HepG2 (cell line): Measurements from ENCODE around the gene NPTXR. TPM values are rescaled to one million over a fixed set of nuclear protein-coding genes. Genes with fewer than 3 reads are reported as not detected.

Source experiments
- ATAC-seq: fragments of 200-7000 bp; cut with Tn5 transposase; 3 replicates; pipeline ENCODE4 v1.9.1; 2020; ENCODE audit warnings: mild to moderate bottlenecking, moderate library complexity
- BruUV-seq: library from RNA; stranded (reverse); fragments of 400-500 nt; replicated peaks from 2 replicates; lab custom pipeline; 2021; lab: Mats Ljungman, UMichigan
- CTCF ChIA-PET: fragments of 300-600 bp; formaldehyde crosslinking; extraction: SDS; loops from one replicate; lab custom pipeline; 2021; ENCODE audit warnings: low total read pairs, inconsistent platforms, low intra/inter-chr PET ratio; lab: Yijun Ruan, JAX
- POLR2A ChIA-PET: fragments of 350-600 bp; sonication (Branson Sonifier 250); formaldehyde crosslinking; loops from one replicate; lab custom pipeline; 2020; ENCODE audit warnings: antibody characterized with exemption, inconsistent platforms; lab: Yijun Ruan, JAX
- DNase-seq: peaks from one replicate; pipeline ENCODE4 v3.0.0-alpha.2; 2015; ENCODE audit warnings: low spot score
- FAIRE-seq: peaks from 3 replicates; lab custom pipeline; 2011; peaks lifted over from hg19 to GRCh38; lab: Jason Lieb, UNC
- H2AFZ ChIP-seq: one replicate; pipeline ENCODE4 v1.6.1; 2011; ENCODE audit warnings: low read length, inconsistent platforms
- H3K27ac ChIP-seq: fragments of 300-600 bp; 3 replicates; pipeline ENCODE4 v1.8.0; 2011; ENCODE audit warnings: mixed run types, mild to moderate bottlenecking, mixed read lengths, low read length, inconsistent platforms; ENCODE audit not compliant: insufficient read depth; ENCODE audit errors: extremely low read length
- H3K27me3 ChIP-seq, 2 experiments: fragments of 200-600 bp in 1 of 2; 2 replicates in 1 of 2; 3 replicates in 1 of 2; pipeline versions ENCODE4 v1.6.0 to v1.8.0; 2011; ENCODE audit warnings: low read length in 2 of 2, mild to moderate bottlenecking in 2 of 2, moderate library complexity in 2 of 2, inconsistent platforms in 1 of 2; ENCODE audit not compliant: insufficient read depth in 2 of 2, control insufficient read depth in 1 of 2
- H3K36me3 ChIP-seq, 2 experiments: fragments of 200-600 bp in 1 of 2; replicated peaks in 1 of 2; 2 replicates in 1 of 2; 3 replicates in 1 of 2; pipeline versions ENCODE4 v1.5.1 to v1.8.0; 2011; ENCODE audit warnings: low read length in 2 of 2, inconsistent platforms in 1 of 2; ENCODE audit not compliant: insufficient read depth in 2 of 2, control insufficient read depth in 1 of 2
- H3K4me1 ChIP-seq: 2 replicates; pipeline ENCODE4 v1.5.1; 2012; ENCODE audit warnings: low read length, inconsistent platforms; ENCODE audit not compliant: insufficient read depth
- H3K4me2 ChIP-seq: 2 replicates; pipeline ENCODE4 v1.6.0; 2011; ENCODE audit warnings: low read depth, low read length, inconsistent platforms
- H3K4me3 ChIP-seq, 3 experiments: fragments of 200-600 bp in 1 of 3; sonication (generic), shearing (Covaris generic) in 1 of 3; replicated peaks in 1 of 3; 2 replicates each; pipeline ENCODE4 v1.5.1; 2011 to 2016; ENCODE audit warnings: low read length in 3 of 3, inconsistent platforms in 2 of 3, low read depth in 2 of 3, mild to moderate bottlenecking in 2 of 3, control low read depth in 1 of 3, mixed read lengths in 1 of 3; ENCODE audit not compliant: insufficient read depth in 1 of 3
- H3K79me2 ChIP-seq: one replicate; pipeline ENCODE4 v1.6.1; 2011; ENCODE audit warnings: low read length, inconsistent platforms; ENCODE audit not compliant: insufficient read depth
- H3K9ac ChIP-seq: 2 replicates; pipeline ENCODE4 v1.6.0; 2011; ENCODE audit warnings: mild to moderate bottlenecking, low read depth, low read length, inconsistent platforms; ENCODE audit not compliant: insufficient read depth
- H3K9me3 ChIP-seq: 2 replicates; pipeline ENCODE4 v1.5.1; 2012; ENCODE audit warnings: mild to moderate bottlenecking, low read length
- H4K20me1 ChIP-seq: 2 replicates; pipeline ENCODE4 v1.6.0; 2011; ENCODE audit warnings: inconsistent platforms, mild to moderate bottlenecking, low read length, moderate library complexity; ENCODE audit not compliant: insufficient read depth
- BHLHE40 ChIP-seq: IDR thresholded peaks from 2 replicates; pipeline ENCODE4 v1.6.1; 2011; ENCODE audit warnings: low read length, improper control_type of control experiment
- CBX2 ChIP-seq, 2 experiments: fragments of 200-600 bp in 1 of 2; sonication (generic); formaldehyde crosslinking in 1 of 2; IDR thresholded peaks; 2 replicates each; pipeline versions ENCODE4 v1.7.0 to v1.8.1; 2018 to 2022; ENCODE audit warnings: low read depth in 2 of 2, low read length in 1 of 2, mild to moderate bottlenecking in 1 of 2, missing genetic modification reagents in 1 of 2
- CENPBD1 ChIP-seq: sonication (generic); formaldehyde crosslinking; IDR thresholded peaks from 2 replicates; pipeline ENCODE4 v1.8.0; 2022; ENCODE audit warnings: missing genetic modification reagents, low read depth, mild to moderate bottlenecking, borderline replicate concordance
- GABPA ChIP-seq, 2 experiments: IDR thresholded peaks; 2 replicates each; pipeline ENCODE4 v1.6.1; 2011 to 2016; ENCODE audit warnings: low read depth in 2 of 2, low read length in 1 of 2, missing biosample characterization in 1 of 2, missing genetic modification characterization in 1 of 2
- HNF4A ChIP-seq: sonication (generic); formaldehyde crosslinking; IDR thresholded peaks from 2 replicates; pipeline ENCODE4 v1.4.0; 2020; ENCODE audit warnings: missing genetic modification reagents
- KDM6A ChIP-seq: IDR thresholded peaks from 2 replicates; pipeline ENCODE4 v1.6.1; 2016; ENCODE audit warnings: low read depth
- NFIC ChIP-seq: IDR thresholded peaks from 2 replicates; pipeline ENCODE4 v1.6.1; 2012; ENCODE audit warnings: mild to moderate bottlenecking, low read length, inconsistent platforms
- PAX8 ChIP-seq: sonication (generic); formaldehyde crosslinking; IDR thresholded peaks from 2 replicates; pipeline ENCODE4 v1.8.0; 2022; ENCODE audit warnings: mild to moderate bottlenecking, missing genetic modification reagents, borderline replicate concordance
- RBM39 ChIP-seq: fragments of 200-400 bp; formaldehyde crosslinking; IDR thresholded peaks from one replicate; pipeline ENCODE4 v1.6.1; 2018; ENCODE audit warnings: antibody characterized with exemption, mild to moderate bottlenecking, low read depth, low read length; ENCODE audit not compliant: poor library complexity, severe bottlenecking
- SALL1 ChIP-seq: sonication (generic); formaldehyde crosslinking; IDR thresholded peaks from 2 replicates; pipeline ENCODE4 v1.8.0; 2022; ENCODE audit warnings: mild to moderate bottlenecking, missing genetic modification reagents
- TCF7L2 ChIP-seq: IDR thresholded peaks from 2 replicates; pipeline ENCODE4 v1.6.1; 2011; ENCODE audit warnings: mild to moderate bottlenecking, low read depth, low read length, moderate library complexity
- TFDP2 ChIP-seq: sonication (generic); formaldehyde crosslinking; IDR thresholded peaks from 2 replicates; pipeline ENCODE4 v1.4.0; 2020; ENCODE audit warnings: missing genetic modification reagents
- ZBTB43 ChIP-seq: sonication (generic); formaldehyde crosslinking; conservative IDR thresholded peaks from 2 replicates; pipeline ENCODE4 v1.4.0; 2020; ENCODE audit warnings: missing genetic modification reagents
- ZNF207 ChIP-seq: fragments of 450-650 bp; IDR thresholded peaks from 2 replicates; pipeline ENCODE4 v1.6.1; 2016; ENCODE audit warnings: antibody characterized with exemption, borderline replicate concordance
- ZNF362 ChIP-seq: sonication (generic); formaldehyde crosslinking; IDR thresholded peaks from 2 replicates; pipeline ENCODE4 v1.4.0; 2020; ENCODE audit warnings: missing genetic modification reagents, mild to moderate bottlenecking, borderline replicate concordance
- ZNF451 ChIP-seq: sonication (generic); formaldehyde crosslinking; IDR thresholded peaks from 2 replicates; pipeline ENCODE4 v1.5.0; 2020; ENCODE audit warnings: mild to moderate bottlenecking, missing genetic modification reagents
- ZNF766 ChIP-seq: sonication (generic); formaldehyde crosslinking; IDR thresholded peaks from 2 replicates; pipeline ENCODE4 v1.5.0; 2020; ENCODE audit warnings: missing genetic modification reagents, borderline replicate concordance
- ZNF780A ChIP-seq: sonication (generic); formaldehyde crosslinking; IDR thresholded peaks from 2 replicates; pipeline ENCODE4 v1.8.0; 2022; ENCODE audit warnings: mild to moderate bottlenecking, missing genetic modification reagents, moderate library complexity
- ZNF83 ChIP-seq: sonication (generic); formaldehyde crosslinking; IDR thresholded peaks from 2 replicates; pipeline ENCODE4 v1.4.0; 2020; ENCODE audit warnings: missing genetic modification reagents, mild to moderate bottlenecking, borderline replicate concordance
- ZSCAN25 ChIP-seq: sonication (generic); formaldehyde crosslinking; IDR thresholded peaks from 2 replicates; pipeline ENCODE4 v1.8.0; 2022; ENCODE audit warnings: mild to moderate bottlenecking, missing genetic modification reagents
- WGBS: methylation state at CpG from one replicate; pipeline ENCODE4 v1.1.6; 2017; ENCODE audit warnings: low lambda C conversion rate; 5-methylcytosine and 5-hydroxymethylcytosine counted together
- in situ Hi-C: cut with HindIII; loops from 2 replicates; pipeline ENCODE4 v1.10.0; 2017; ENCODE audit warnings: low pct_unique_long_range_greater_than_20kb; ENCODE audit not compliant: extremely low pct_ligation_motif_present
- intact Hi-C: fragments of 100-400 bp; cut with micrococcal nuclease; formaldehyde crosslinking; loops from one replicate; pipeline ENCODE4 v1.10.0; 2022; ENCODE audit not compliant: unreplicated experiment
- polyA plus RNA-seq, 8 experiments: library from polyadenylated mRNA; depleted of rRNA in 3 of 8; stranded (reverse) in 7 of 8; unstranded in 1 of 8; fragments of >200 nt; fragmentation: Illumina TruSeq in 4 of 8; extraction: Trizol in 4 of 8; gene quantifications; 2 replicates each; pipeline versions ENCODE4 v1.2.1 to v1.2.3, GENCODE V29; 2011 to 2016; ENCODE audit warnings: low read depth in 4 of 8, missing spikeins in 1 of 8, mixed read lengths in 1 of 8; ENCODE audit not compliant: insufficient read depth in 1 of 8
- total RNA-seq, 5 experiments: library from RNA; depleted of rRNA; stranded (reverse); fragments of >200 nt; fragmentation: Illumina TruSeq; extraction: Trizol; gene quantifications; 2 replicates each; pipeline ENCODE4 v1.2.3, GENCODE V29; 2016; ENCODE audit warnings: low read depth in 1 of 5

Gene NPTXR
- total and polyA plus RNA-seq, 2 of the 13 experiments (the other 11 are each of a cell fraction or from before 2014, with no cell fraction given) = 2.6 to 4.8 TPM

- TF ChIP-seq ZBTB43 (CRISPR knock-in tag) (no peak), RBM39 (no peak), GABPA (IDR thresholded peaks at IDR 0.05; ENCODE audit: low read depth, low read length) (no peak), GABPA (CRISPR knock-in tag; IDR thresholded peaks at IDR 0.05; ENCODE audit: low read depth) (no peak), CENPBD1 (CRISPR knock-in tag) (no peak), NFIC (no peak), ZSCAN25 (CRISPR knock-in tag) (no peak)
Measured at GRCh38 chr22:38890377-38890776, 46.5 kb upstream of the NPTXR start (continued).

GRCh38 chr22:38886333-38886732, 42.5 kb upstream of the NPTXR start:
- H3K9me3 ChIP-seq = no peaks in the 10 kb centered on the region
- intact Hi-C loops = no loop called here
- no peaks in the 10 kb centered on the region for H4K20me1 ChIP-seq
- H3K4me3 ChIP-seq = no peak overlapping the region
- ATAC-seq (no peak), FAIRE-seq (no peak), DNase-seq (no peak)
- no peak overlapping the region for H2AFZ ChIP-seq
- no peak overlapping the region for H3K27ac ChIP-seq
- no peak overlapping the region for H3K4me2 ChIP-seq
- BruUV-seq = no TSS peak
- in situ Hi-C loops = no loop called here
- H3K36me3 ChIP-seq = no peaks in the 10 kb centered on the region
- no peak overlapping the region for H3K9ac ChIP-seq
- ChIA-PET POLR2A (no interaction called here), CTCF (no interaction called here)
- WGBS = 4% methylated on average over 5 of the region's 5 CpGs
- no peaks in the 10 kb centered on the region for H3K79me2 ChIP-seq
- H3K27me3 ChIP-seq = peaks cover 0 to 21% of the 10 kb centered on the region in 2 experiments; a peak in 3 of 5 replicates
- H3K4me1 ChIP-seq = no peaks in the 10 kb centered on the region
- TF ChIP-seq ZNF362 (CRISPR knock-in tag) (no peak), TFDP2 (no peak), ZNF766 (CRISPR knock-in tag) (no peak), ZNF207 (no peak), SALL1 (no peak), HNF4A (CRISPR knock-in tag) (no peak), ZNF780A (no peak), ZNF451 (CRISPR knock-in tag) (no peak), BHLHE40 (no peak), CBX2 (IDR thresholded peaks at IDR 0.05; ENCODE audit: low read depth, low read length) (no peak), CBX2 (CRISPR knock-in tag; IDR thresholded peaks at IDR 0.05; ENCODE audit: low read depth) (no peak), TCF7L2 (no peak), KDM6A (CRISPR knock-in tag) (no peak), PAX8 (CRISPR knock-in tag) (no peak), ZNF83 (CRISPR knock-in tag) (no peak)
